HEK293T (cell line): ENCODE measurements around the gene WASHC2C.
"Not testable (repeated sequence)": the region's sequence is repeated elsewhere in the genome, so short reads cannot be mapped to it uniquely, and the experiment has no call there.

Source experiments
- FOXA1 ChIP-seq: fragments of 450-650 bp; IDR thresholded peaks from 2 replicates; pipeline ENCODE4 v1.6.1; 2016; ENCODE audit warnings: mild to moderate bottlenecking
- SUZ12 ChIP-seq: fragments of 450-650 bp; IDR thresholded peaks from 2 replicates; pipeline ENCODE4 v1.6.1; 2016; ENCODE audit warnings: mild to moderate bottlenecking

- not testable (repeated sequence) for TF ChIP-seq FOXA1, SUZ12
Measured at GRCh38 chr10:45794761-45795160, 67.7 kb downstream of the WASHC2C start.
